Measurements from ENCODE around the gene SLC25A29. TPM values are rescaled to one million over a fixed set of nuclear protein-coding genes. Genes with fewer than 3 reads are reported as not detected.
A peak's percentile ranks its signal among the peaks of the same experiment; 100 is the strongest.
"Not testable (repeated sequence)": the region's sequence is repeated elsewhere in the genome, so short reads cannot be mapped to it uniquely, and the experiment has no call there.

SLC25A29 gene
- polyA plus RNA-seq (2013, experiment 1 of 2; ENCODE audit: insufficient read length), result 21.8 TPM
- 23.4 TPM for polyA plus RNA-seq (2013, experiment 2 of 2; ENCODE audit: insufficient read length)

- peak; percentile 88 for DNase-seq
Observed at GRCh38 chr14:100306101-100306997, at the start of gene SLC25A29. Gene SLC25A29 (minus strand): TSS chr14:100306444. CDS start chr14:100306232, 212 bp downstream.

GRCh38 chr14:100350986-100351385 is 44.7 kb upstream of the SLC25A29 start:
- DNase-seq, result no peak

- no peak for DNase-seq
Observed at GRCh38 chr14:100350276-100350926, 44.2 kb upstream of the SLC25A29 start.

GRCh38 chr14:100348784-100349685 is 42.8 kb upstream of the SLC25A29 start:
- DNase-seq, result no peak

- DNase-seq, result no peak
Observed at GRCh38 chr14:100348253-100348729, 42.0 kb upstream of the SLC25A29 start.

- no peak for DNase-seq
Observed at GRCh38 chr14:100346306-100347091, 40.3 kb upstream of the SLC25A29 start.

GRCh38 chr14:100345711-100346110 is 39.5 kb upstream of the SLC25A29 start:
- no peak for DNase-seq

GRCh38 chr14:100344657-100345056 is 38.4 kb upstream of the SLC25A29 start:
- not testable (repeated sequence) for DNase-seq

- not testable (repeated sequence) for DNase-seq
Observed at GRCh38 chr14:100342826-100343225, 36.6 kb upstream of the SLC25A29 start.

GRCh38 chr14:100342195-100342594 is 36.0 kb upstream of the SLC25A29 start:
- no peak for DNase-seq

GRCh38 chr14:100341301-100342031 is 35.2 kb upstream of the SLC25A29 start:
- peak; percentile 15 for DNase-seq

GRCh38 chr14:100340423-100340813 is 34.2 kb upstream of the SLC25A29 start:
- DNase-seq, result no peak

GRCh38 chr14:100339766-100340422 is 33.6 kb upstream of the SLC25A29 start:
- no peak for DNase-seq

GRCh38 chr14:100336618-100337530 is 30.6 kb upstream of the SLC25A29 start:
- DNase-seq, result no peak

- no peak for DNase-seq
Observed at GRCh38 chr14:100334904-100335303, 28.7 kb upstream of the SLC25A29 start.

GRCh38 chr14:100333827-100334226 is 27.6 kb upstream of the SLC25A29 start:
- no peak for DNase-seq

- no peak for DNase-seq
Observed at GRCh38 chr14:100333311-100333710, 27.1 kb upstream of the SLC25A29 start.

- no peak for DNase-seq
Observed at GRCh38 chr14:100332797-100333196, 26.6 kb upstream of the SLC25A29 start.

GRCh38 chr14:100332071-100332639 is 25.9 kb upstream of the SLC25A29 start:
- DNase-seq, result no peak
